Mucosa of stomach (tissue), 1 donor: Measurements from ENCODE around the gene OR6M1.

Experiments used
- H3K27me3 ChIP-seq: one replicate; pipeline ENCODE4 v1.7.0; 2013; ENCODE audit warnings: mild to moderate bottlenecking, low read length; ENCODE audit not compliant: control insufficient read depth, insufficient read depth
- H3K36me3 ChIP-seq: one replicate; pipeline ENCODE4 v1.7.0; 2013; ENCODE audit warnings: low read length; ENCODE audit not compliant: control insufficient read depth, insufficient read depth
- H3K4me1 ChIP-seq: one replicate; pipeline ENCODE4 v1.7.0; 2013; ENCODE audit warnings: mild to moderate bottlenecking, low read length; ENCODE audit not compliant: control insufficient read depth, insufficient read depth
- H3K4me3 ChIP-seq: one replicate; pipeline ENCODE4 v1.7.0; 2013; ENCODE audit warnings: low read length
- H3K9ac ChIP-seq: one replicate; pipeline ENCODE4 v1.7.0; 2013; ENCODE audit warnings: mild to moderate bottlenecking, low read length, moderate library complexity
- H3K9me3 ChIP-seq: one replicate; pipeline ENCODE4 v1.7.0; 2013; ENCODE audit warnings: mild to moderate bottlenecking, low read length, moderate library complexity; ENCODE audit not compliant: control insufficient read depth
- donor health status: Pancreatic carcinoma.

OR6M1 gene

DNA sequence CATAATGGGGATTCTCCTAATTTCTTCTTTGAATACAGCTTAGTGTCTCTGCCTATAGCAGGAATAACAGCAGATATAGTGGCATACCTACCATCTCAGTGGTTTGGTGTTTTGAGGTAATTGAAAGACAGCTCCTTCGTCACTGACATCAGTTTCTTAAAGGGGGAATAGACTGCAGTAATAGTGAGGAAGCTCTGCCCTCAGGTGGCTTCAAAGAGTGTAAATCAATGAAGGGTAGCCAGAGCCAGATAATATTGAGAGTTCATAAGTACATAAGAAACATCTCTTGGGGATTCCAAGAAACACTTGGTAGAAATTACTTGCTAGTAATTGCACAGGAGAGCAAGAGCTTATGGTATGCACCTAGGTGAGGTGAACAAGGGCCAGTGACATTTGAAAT lies 4.4 kb downstream of the OR6M1 start:
- Histone ChIP-seq H3K36me3 (no peaks in the 10 kb centered on the region), H3K9me3 (no peaks in the 10 kb centered on the region), H3K27me3 (no peaks in the 10 kb centered on the region), H3K9ac (no peak overlapping the region), H3K4me3 (no peak overlapping the region), H3K4me1 (peaks cover 15% of the 10 kb centered on the region)

DNA sequence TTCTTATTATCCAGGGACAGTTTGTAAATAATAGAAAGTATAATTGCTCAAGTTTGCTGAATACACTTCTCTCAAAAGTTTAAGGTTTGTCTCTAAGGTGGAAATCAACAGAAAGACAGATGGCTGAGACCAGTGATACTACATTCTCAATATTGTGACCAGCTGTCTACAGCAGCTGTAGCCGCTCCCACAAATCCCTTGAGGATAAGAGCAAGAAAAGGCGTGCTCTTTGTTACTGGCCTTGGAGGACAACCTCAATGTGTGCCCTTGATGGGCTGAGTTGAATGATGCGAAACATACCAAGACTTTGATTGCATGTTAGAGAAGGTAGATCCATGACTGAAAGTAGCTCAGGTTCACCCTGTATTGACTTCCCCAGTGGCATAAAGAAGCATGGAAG lies 6.1 kb downstream of the OR6M1 start:
- peaks cover 15% of the 10 kb centered on the region for H3K4me1 ChIP-seq
- H3K27me3 ChIP-seq, result no peaks in the 10 kb centered on the region
- no peaks in the 10 kb centered on the region for H3K9me3 ChIP-seq
- no peak overlapping the region for H3K4me3 ChIP-seq
- H3K36me3 ChIP-seq, result no peaks in the 10 kb centered on the region
- no peak overlapping the region for H3K9ac ChIP-seq

DNA sequence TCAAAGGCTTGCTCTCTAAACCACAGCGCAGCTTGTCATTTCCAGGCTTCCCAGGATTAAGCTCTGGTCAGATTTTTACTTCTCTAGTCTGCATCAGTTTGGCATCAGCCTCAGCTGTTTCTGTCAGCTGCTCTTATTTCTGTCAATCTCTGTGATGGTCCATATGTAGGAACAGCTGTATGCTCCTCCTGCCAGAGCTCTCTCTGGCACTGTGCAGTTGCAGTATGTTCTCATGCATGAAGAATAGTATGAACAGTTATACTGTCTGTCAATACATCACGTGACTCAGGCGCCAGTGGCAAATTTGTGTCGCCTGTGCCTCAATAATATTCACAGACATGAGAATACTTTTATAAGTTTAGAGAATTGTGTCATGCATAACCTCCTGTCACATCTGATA lies 6.7 kb downstream of the OR6M1 start:
- Histone ChIP-seq H3K9ac (no peak overlapping the region), H3K4me1 (peaks cover 15% of the 10 kb centered on the region), H3K4me3 (no peak overlapping the region), H3K27me3 (no peaks in the 10 kb centered on the region), H3K9me3 (no peaks in the 10 kb centered on the region), H3K36me3 (no peaks in the 10 kb centered on the region)

- H3K4me1 ChIP-seq, result peaks cover 15% of the 10 kb centered on the region
- H3K9me3 ChIP-seq, result no peaks in the 10 kb centered on the region
These were observed 7.5 kb downstream of the OR6M1 start for GRCh38 chr11:123798513-123799252.

DNA sequence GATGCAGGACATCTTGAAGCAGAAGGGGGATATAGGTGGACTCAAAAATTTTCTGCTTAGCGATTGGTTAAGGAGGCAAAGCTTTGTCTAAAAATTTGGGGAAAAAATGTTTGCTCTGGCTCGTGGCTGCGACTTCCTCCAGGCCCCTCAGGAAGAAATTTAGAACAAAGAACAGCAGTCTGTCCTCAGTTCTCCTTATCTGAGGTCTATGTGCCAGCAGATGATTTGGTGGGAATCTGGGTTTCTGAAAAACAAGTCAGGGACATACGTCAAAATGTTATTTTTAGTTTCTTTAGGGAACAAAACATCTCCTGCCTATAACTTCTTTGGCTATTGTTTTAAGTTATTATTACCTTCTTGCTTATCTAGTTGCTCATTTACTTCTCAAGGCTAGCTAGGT lies 8.1 kb downstream of the OR6M1 start:
- H3K36me3 ChIP-seq, result no peaks in the 10 kb centered on the region
- no peaks in the 10 kb centered on the region for H3K27me3 ChIP-seq
- peaks cover 15% of the 10 kb centered on the region for H3K4me1 ChIP-seq
- no peak overlapping the region for H3K9ac ChIP-seq
- H3K4me3 ChIP-seq, result no peak overlapping the region
- H3K9me3 ChIP-seq, result no peaks in the 10 kb centered on the region

More at GRCh38 chr11:123798513-123799252, 7.5 kb downstream of the OR6M1 start:
- Histone ChIP-seq H3K4me3 (no peak overlapping the region), H3K36me3 (no peaks in the 10 kb centered on the region), H3K9ac (no peak overlapping the region), H3K27me3 (no peaks in the 10 kb centered on the region)

DNA sequence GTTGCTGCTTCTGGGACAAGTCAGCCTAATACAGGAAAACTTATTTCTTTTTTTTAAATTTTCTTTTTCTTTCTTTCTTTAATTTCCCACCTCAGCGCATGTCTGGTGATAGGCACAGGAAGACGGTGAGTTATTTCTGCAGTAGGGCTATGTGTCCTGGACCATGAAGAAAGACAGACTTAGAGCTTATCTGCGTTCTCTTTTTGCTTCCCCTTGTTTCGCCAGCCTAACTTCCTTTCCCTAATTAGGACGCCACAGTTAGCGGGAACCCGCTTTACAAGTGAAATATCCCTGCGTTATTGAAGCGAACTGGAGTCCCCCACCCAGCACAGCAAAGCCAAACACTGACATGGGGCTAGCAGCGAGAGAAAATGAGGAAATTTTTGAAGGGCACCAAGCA lies 8.6 kb downstream of the OR6M1 start:
- H3K4me3 ChIP-seq, result no peak overlapping the region
- no peak overlapping the region for H3K9ac ChIP-seq
- peaks cover 15% of the 10 kb centered on the region for H3K4me1 ChIP-seq
- no peaks in the 10 kb centered on the region for H3K36me3 ChIP-seq
- no peaks in the 10 kb centered on the region for H3K9me3 ChIP-seq
- no peaks in the 10 kb centered on the region for H3K27me3 ChIP-seq

DNA sequence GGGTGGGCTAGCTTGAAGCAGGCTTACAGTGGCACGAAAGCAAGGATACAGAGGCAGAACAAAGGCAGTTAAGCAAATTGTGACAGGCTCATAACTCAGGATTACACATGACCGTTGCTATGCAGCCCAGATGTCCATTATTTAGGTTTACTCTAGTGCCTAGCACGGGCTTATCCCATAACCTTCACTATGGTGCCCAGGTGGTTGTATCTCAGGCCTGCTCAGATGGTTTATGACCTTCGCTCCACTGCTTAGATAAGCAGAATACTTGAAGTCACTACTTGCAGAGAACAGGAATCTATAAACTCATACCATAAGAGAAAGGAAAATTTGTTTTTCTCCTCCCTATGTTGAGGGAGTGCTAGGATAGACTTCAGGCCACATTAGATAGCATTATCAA lies 9.0 kb downstream of the OR6M1 start:
- Histone ChIP-seq H3K27me3 (no peaks in the 10 kb centered on the region), H3K36me3 (no peaks in the 10 kb centered on the region), H3K4me3 (no peak overlapping the region), H3K9me3 (no peaks in the 10 kb centered on the region), H3K4me1 (peaks cover 15% of the 10 kb centered on the region), H3K9ac (no peak overlapping the region)

- H3K27me3 ChIP-seq, result no peaks in the 10 kb centered on the region
- H3K9me3 ChIP-seq, result no peaks in the 10 kb centered on the region
- H3K36me3 ChIP-seq, result no peaks in the 10 kb centered on the region
- no peak overlapping the region for H3K9ac ChIP-seq
- H3K4me3 ChIP-seq, result no peak overlapping the region
- H3K4me1 ChIP-seq, result peaks cover 15% of the 10 kb centered on the region
These were observed 9.9 kb downstream of the OR6M1 start for GRCh38 chr11:123796226-123796625.

DNA sequence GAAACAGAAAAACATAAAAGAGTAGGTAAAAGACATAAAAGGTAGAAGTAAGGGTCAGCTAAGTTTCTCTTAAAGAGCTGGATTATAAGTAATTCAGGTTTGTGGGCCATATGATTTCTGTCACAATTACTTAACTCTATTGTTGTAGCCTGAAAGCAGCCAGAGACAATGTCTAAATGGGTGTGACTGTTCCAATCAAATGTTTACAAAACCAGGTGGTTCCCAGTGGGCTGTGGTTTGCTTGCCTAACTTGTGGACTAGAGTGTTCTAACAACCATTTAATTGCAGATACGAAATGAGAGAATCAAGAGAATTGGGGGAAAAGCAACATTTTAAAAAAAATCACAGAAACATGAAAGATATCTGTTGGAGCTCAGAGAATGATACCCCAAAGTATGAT lies 22.6 kb downstream of the OR6M1 start:
- Histone ChIP-seq H3K36me3 (no peaks in the 10 kb centered on the region), H3K4me1 (peaks cover 22% of the 10 kb centered on the region), H3K27me3 (no peaks in the 10 kb centered on the region), H3K9me3 (no peaks in the 10 kb centered on the region), H3K4me3 (no peak overlapping the region), H3K9ac (no peak overlapping the region)

GRCh38 chr11:123778511-123778910 lies 27.6 kb downstream of the OR6M1 start:
- Histone ChIP-seq H3K9ac (no peak overlapping the region), H3K36me3 (no peaks in the 10 kb centered on the region), H3K9me3 (no peaks in the 10 kb centered on the region), H3K27me3 (no peaks in the 10 kb centered on the region), H3K4me3 (no peak overlapping the region), H3K4me1 (peaks cover 14% of the 10 kb centered on the region)

DNA sequence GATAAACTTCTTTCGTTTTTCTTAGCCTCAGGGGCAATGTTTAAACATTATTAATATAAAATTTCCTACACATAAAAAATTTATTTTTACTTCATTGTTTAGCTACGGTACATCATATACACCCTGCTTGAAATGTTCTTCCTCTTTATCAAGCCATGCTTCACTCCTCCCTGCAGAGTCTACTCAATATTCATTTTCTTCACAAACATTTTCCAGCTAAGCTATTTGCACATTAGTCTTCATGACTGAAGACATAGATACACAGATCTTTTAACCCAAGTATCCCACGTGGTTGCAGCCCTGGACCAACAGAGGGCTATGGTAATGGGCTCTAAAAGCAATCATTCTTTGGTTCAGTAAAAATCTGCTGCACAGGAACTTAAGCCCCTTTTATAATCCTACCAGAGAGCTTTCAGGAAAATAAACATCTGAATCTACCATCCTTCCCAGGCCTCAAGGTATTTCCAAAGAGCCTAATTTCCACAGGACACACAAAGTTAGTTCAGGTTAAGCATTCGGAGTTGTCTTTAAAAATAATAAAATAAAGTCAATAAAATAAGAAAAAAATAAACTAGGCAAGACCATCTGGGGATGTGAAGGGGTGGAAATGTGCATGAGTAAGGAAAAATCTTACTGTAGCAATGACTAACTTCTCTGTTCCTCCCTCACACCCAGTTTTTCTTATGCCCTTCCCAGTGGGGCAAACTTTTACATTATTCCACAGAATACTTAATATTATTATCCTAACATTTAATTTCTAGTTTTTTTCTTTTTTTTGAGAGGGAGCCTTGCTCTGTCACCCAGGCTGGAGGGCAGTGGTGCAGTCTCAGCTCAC lies 30.2 kb downstream of the OR6M1 start:
- Histone ChIP-seq H3K36me3 (no peaks in the 10 kb centered on the region), H3K9ac (no peak overlapping the region), H3K27me3 (no peaks in the 10 kb centered on the region), H3K4me1 (no peaks in the 10 kb centered on the region), H3K9me3 (no peaks in the 10 kb centered on the region), H3K4me3 (no peak overlapping the region)

GRCh38 chr11:123775289-123775688 lies 30.9 kb downstream of the OR6M1 start:
- H3K36me3 ChIP-seq, result no peaks in the 10 kb centered on the region
- no peaks in the 10 kb centered on the region for H3K9me3 ChIP-seq
- no peaks in the 10 kb centered on the region for H3K4me1 ChIP-seq
- no peaks in the 10 kb centered on the region for H3K27me3 ChIP-seq
- no peak overlapping the region for H3K4me3 ChIP-seq
- no peak overlapping the region for H3K9ac ChIP-seq
